Endothelial cell of umbilical vein (primary cell): ENCODE results near the gene KAT6B. TPM values are rescaled to one million over a fixed set of nuclear protein-coding genes. Genes with fewer than 3 reads are reported as not detected.

Experiments
- BruUV-seq: library from RNA; stranded (reverse); fragments of 400-500 nt; replicated peaks from 2 replicates; lab custom pipeline; 2021; lab: Mats Ljungman, UMichigan
- CTCF ChIA-PET: fragments of 300-600, 350-600 bp; sonication (Branson Sonifier 250); formaldehyde crosslinking; loops from one replicate; lab custom pipeline; 2021; ENCODE audit warnings: antibody characterized with exemption, inconsistent platforms; lab: Charles Lee
- POLR2A ChIA-PET: fragments of 300-600, 350-600 bp; sonication (Branson Sonifier 250); formaldehyde crosslinking; loops from one replicate; lab custom pipeline; 2021; ENCODE audit warnings: antibody characterized with exemption, inconsistent platforms; lab: Charles Lee
- DNase-seq: peaks from one replicate; pipeline ENCODE4 v3.0.0-alpha.2; 2011; ENCODE audit warnings: low read depth, low spot score
- FAIRE-seq: peaks from 2 replicates; lab custom pipeline; 2011; peaks lifted over from hg19 to GRCh38; lab: Jason Lieb, UNC
- H2AFZ ChIP-seq: 2 replicates; pipeline ENCODE4 v1.6.0; 2012; ENCODE audit warnings: low read depth, low read length, control low read depth, inconsistent platforms
- H3K27ac ChIP-seq: 2 replicates; pipeline ENCODE4 v1.5.1; 2011; ENCODE audit warnings: low read depth, mild to moderate bottlenecking, control low read depth, low read length, moderate library complexity; ENCODE audit not compliant: insufficient read depth
- H3K27me3 ChIP-seq, 2 experiments: 2 replicates each; pipeline versions ENCODE4 v1.6.0 to v1.6.1; 2011; ENCODE audit warnings: low read length in 2 of 2, mixed read lengths in 1 of 2; ENCODE audit not compliant: control insufficient read depth in 2 of 2, insufficient read depth in 2 of 2
- H3K36me3 ChIP-seq, 2 experiments: 2 replicates in 1 of 2; 3 replicates in 1 of 2; pipeline ENCODE4 v1.5.1; 2011; ENCODE audit warnings: low read length in 2 of 2, mild to moderate bottlenecking in 1 of 2, moderate library complexity in 1 of 2; ENCODE audit not compliant: control insufficient read depth in 2 of 2, insufficient read depth in 2 of 2; ENCODE audit errors: extremely low read depth in 1 of 2
- H3K4me1 ChIP-seq: 3 replicates; pipeline ENCODE4 v1.5.1; 2011; ENCODE audit warnings: mild to moderate bottlenecking, low read length; ENCODE audit not compliant: control insufficient read depth, insufficient read depth; ENCODE audit errors: extremely low read depth
- H3K4me2 ChIP-seq: 2 replicates; pipeline ENCODE4 v1.6.1; 2011; ENCODE audit warnings: low read length, control low read depth, mixed read lengths; ENCODE audit not compliant: insufficient read depth
- H3K4me3 ChIP-seq, 3 experiments: fragments of 200-600 bp in 1 of 3; sonication (generic), shearing (Covaris generic) in 1 of 3; replicated peaks in 1 of 3; 2 replicates each; pipeline ENCODE4 v1.5.1; 2011 to 2016; ENCODE audit warnings: control low read depth in 3 of 3, low read length in 3 of 3, mild to moderate bottlenecking in 2 of 3, inconsistent platforms in 1 of 3, low read depth in 1 of 3, moderate library complexity in 1 of 3; ENCODE audit not compliant: insufficient read depth in 1 of 3
- H3K79me2 ChIP-seq: 2 replicates; pipeline ENCODE4 v1.6.0; 2012; ENCODE audit warnings: low read length, inconsistent platforms; ENCODE audit not compliant: control insufficient read depth, insufficient read depth
- H3K9ac ChIP-seq: replicated peaks from 2 replicates; pipeline ENCODE3; 2011; ENCODE audit warnings: low read length, control low read depth; ENCODE audit not compliant: insufficient read depth; ENCODE audit errors: extremely low read depth
- H3K9me1 ChIP-seq: replicated peaks from 3 replicates; pipeline ENCODE4 v1.6.0; 2011; ENCODE audit warnings: mild to moderate bottlenecking, low read length; ENCODE audit not compliant: control insufficient read depth, insufficient read depth; ENCODE audit errors: extremely low read depth
- H3K9me3 ChIP-seq: replicated peaks from 2 replicates; pipeline ENCODE4 v1.5.1; 2012; ENCODE audit warnings: low read length, inconsistent platforms; ENCODE audit not compliant: control insufficient read depth, insufficient read depth
- H4K20me1 ChIP-seq: replicated peaks from 2 replicates; pipeline ENCODE3; 2011; ENCODE audit warnings: mild to moderate bottlenecking, low read length; ENCODE audit not compliant: control insufficient read depth, insufficient read depth; ENCODE audit errors: extremely low read depth
- CTCF ChIP-seq, 2 donors: IDR thresholded peaks; 1 replicate in 1 of 2; 2 replicates in 1 of 2; pipeline ENCODE4 v1.5.1; 2011; ENCODE audit warnings: low read length in 2 of 2, mild to moderate bottlenecking in 2 of 2, moderate library complexity in 2 of 2, control low read depth in 1 of 2, inconsistent platforms in 1 of 2, low read depth in 1 of 2; ENCODE audit not compliant: insufficient read depth in 1 of 2; ENCODE audit errors: extremely low read depth in 1 of 2
- EZH2 ChIP-seq: IDR thresholded peaks from 2 replicates; pipeline ENCODE4 v1.6.1; 2012; ENCODE audit warnings: borderline replicate concordance, low read depth, mild to moderate bottlenecking, moderate library complexity, low read length, inconsistent platforms; ENCODE audit not compliant: severe bottlenecking
- FOS ChIP-seq: IDR thresholded peaks from 2 replicates; pipeline ENCODE4 v1.6.1; 2011; ENCODE audit warnings: mild to moderate bottlenecking, low read length, moderate library complexity, borderline replicate concordance; ENCODE audit not compliant: insufficient read depth
- GATA2 ChIP-seq: IDR thresholded peaks from 2 replicates; pipeline ENCODE4 v1.7.0; 2011; ENCODE audit warnings: low read depth, mild to moderate bottlenecking, moderate library complexity, mixed read lengths, low read length; ENCODE audit not compliant: insufficient read length, insufficient read depth
- JUN ChIP-seq: IDR thresholded peaks from 2 replicates; pipeline ENCODE4 v1.6.1; 2011; ENCODE audit warnings: borderline replicate concordance, low read depth; ENCODE audit not compliant: insufficient read length, insufficient read depth
- MAX ChIP-seq: IDR thresholded peaks from 2 replicates; pipeline ENCODE4 v1.6.1; 2011; ENCODE audit not compliant: insufficient read depth, insufficient read length
- MYC ChIP-seq: IDR thresholded peaks from one replicate; pipeline ENCODE4 v1.6.1; 2011; ENCODE audit warnings: mild to moderate bottlenecking, low read depth, low read length
- POLR2A ChIP-seq: IDR thresholded peaks from 2 replicates; pipeline ENCODE4 v1.6.1; 2012; ENCODE audit warnings: low read depth, mild to moderate bottlenecking, control low read depth, low read length
- dilution Hi-C: fragments of 300-500 bp; cut with MboI; formaldehyde crosslinking; loops from one replicate; pipeline ENCODE4 v1.15.0; 2019; ENCODE audit warnings: low sequenced_read_pairs; ENCODE audit not compliant: extremely low pct_ligation_motif_present
- intact Hi-C: fragments of 100-400 bp; cut with micrococcal nuclease; formaldehyde crosslinking; loops from one replicate; pipeline ENCODE4 v1.10.0; 2022
- polyA plus RNA-seq, 4 experiments: library from polyadenylated mRNA; depleted of rRNA in 3 of 4; stranded (reverse) in 3 of 4; unstranded in 1 of 4; fragments of >200 nt; gene quantifications; 2 replicates each; pipeline versions ENCODE4 v1.2.1 to v1.2.3, GENCODE V29; 2011 to 2012; ENCODE audit warnings: missing spikeins in 1 of 4
- total RNA-seq: library from RNA; stranded (reverse); gene quantifications from 2 replicates; pipeline ENCODE4 v1.2.3, GENCODE V29; 2021

KAT6B gene
- total and polyA plus RNA-seq, 2 donors (not counting 3 experiments of a cell fraction or from before 2014, with no cell fraction given), result 4.5 to 17.0 TPM

GRCh38 chr10:74868392-74868977, 42.1 kb downstream of the KAT6B start:
- no peak overlapping the region for H2AFZ ChIP-seq
- BruUV-seq, result no TSS peak
- CTCF ChIA-PET, result interaction anchor here (0.8 kb wide), 1 partner anchor 9 kb away, joined by 3 read pairs; no protein-coding TSS in a partner anchor

More at GRCh38 chr10:74868392-74868977, 42.1 kb downstream of the KAT6B start:
- intact Hi-C loops, result no loop called here
- no peak for TF ChIP-seq EZH2
- no peak for TF ChIP-seq JUN
- no peak for TF ChIP-seq GATA2
- no peak for TF ChIP-seq MAX
- no peak for TF ChIP-seq FOS
- TF ChIP-seq MYC, result no peak
- no peak for TF ChIP-seq CTCF (IDR thresholded peaks at IDR 0.05; ENCODE audit: extremely low read depth in 1 of 2, insufficient read depth in 1 of 2, low read depth in 1 of 2, low read length in 2 of 2)
- no peak for TF ChIP-seq POLR2A
- no peak overlapping the region for H3K27ac ChIP-seq
- no peak overlapping the region for H3K9ac ChIP-seq
- H3K9me1 ChIP-seq, result no peaks in the 10 kb centered on the region
- no peak for FAIRE-seq
- POLR2A ChIA-PET, result no interaction called here
- no peaks in the 10 kb centered on the region for H3K36me3 ChIP-seq
- H3K27me3 ChIP-seq, result no peaks in the 10 kb centered on the region
- no peak overlapping the region for H3K4me3 ChIP-seq
- H4K20me1 ChIP-seq, result peaks cover 2% of the 10 kb centered on the region
- dilution Hi-C loops, result no loop called here
- no peaks in the 10 kb centered on the region for H3K79me2 ChIP-seq
- H3K4me1 ChIP-seq, result no peaks in the 10 kb centered on the region
- H3K4me2 ChIP-seq, result no peak overlapping the region
- no peak for DNase-seq
- H3K9me3 ChIP-seq, result no peaks in the 10 kb centered on the region
